KOPT-K1 (cell line): ENCODE measurements around the gene SNX9.

Experiments used
- H3K27ac ChIP-seq: fragments of 200-600 bp; sonication (generic); 2 replicates; pipeline ENCODE4 v1.5.1; 2016; ENCODE audit warnings: antibody characterized with exemption, mild to moderate bottlenecking, low read depth, low read length; ENCODE audit not compliant: poor library complexity, severe bottlenecking
- H3K36me3 ChIP-seq: fragments of 200-600 bp; sonication (generic); 2 replicates; pipeline ENCODE4 v1.5.1; 2017; ENCODE audit warnings: antibody characterized with exemption, mild to moderate bottlenecking, low read length, moderate library complexity; ENCODE audit not compliant: insufficient read depth
- H3K9me3 ChIP-seq: fragments of 200-600 bp; sonication (generic); 2 replicates; pipeline ENCODE4 v1.5.1; 2017; ENCODE audit warnings: antibody characterized with exemption, low read length, mild to moderate bottlenecking; ENCODE audit not compliant: insufficient read depth, poor library complexity, severe bottlenecking

Gene SNX9

DNA sequence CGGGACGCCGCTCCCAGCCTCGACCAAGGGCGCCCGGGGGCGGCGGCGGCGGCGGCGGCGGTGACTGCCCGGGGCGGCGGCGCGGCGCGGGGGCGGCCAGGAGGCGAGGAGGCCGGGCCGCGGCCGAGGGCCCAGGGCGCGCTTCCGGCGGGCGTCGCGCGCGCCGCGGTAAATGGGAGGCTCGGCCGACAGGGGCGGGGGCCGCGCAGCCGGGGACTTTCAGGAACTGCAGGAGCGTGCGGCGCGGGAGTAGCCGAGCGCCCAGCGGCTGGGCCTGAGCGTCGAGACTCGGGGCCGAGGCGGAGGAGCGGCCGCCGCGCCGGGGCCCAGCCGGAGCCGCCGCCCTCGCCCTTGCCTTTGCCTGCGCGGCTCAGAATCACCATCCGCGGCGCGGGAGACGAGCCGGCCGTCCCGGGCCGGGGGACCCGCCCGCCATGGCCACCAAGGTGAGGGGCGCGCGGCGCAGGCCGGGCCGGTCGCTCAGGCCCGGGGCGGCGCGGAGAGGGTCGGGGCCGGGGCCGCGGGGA lies at the start of gene SNX9:
TSS of gene SNX9 (plus strand) at position 246 of the 527 bp plus-strand sequence. CDS start at position 435, 189 bp downstream.
- Histone ChIP-seq H3K9me3 (no peaks in the 10 kb centered on the region), H3K27ac (no peak within 1 kb of the TSS), H3K36me3 (no peaks in the 10 kb centered on the region)

DNA sequence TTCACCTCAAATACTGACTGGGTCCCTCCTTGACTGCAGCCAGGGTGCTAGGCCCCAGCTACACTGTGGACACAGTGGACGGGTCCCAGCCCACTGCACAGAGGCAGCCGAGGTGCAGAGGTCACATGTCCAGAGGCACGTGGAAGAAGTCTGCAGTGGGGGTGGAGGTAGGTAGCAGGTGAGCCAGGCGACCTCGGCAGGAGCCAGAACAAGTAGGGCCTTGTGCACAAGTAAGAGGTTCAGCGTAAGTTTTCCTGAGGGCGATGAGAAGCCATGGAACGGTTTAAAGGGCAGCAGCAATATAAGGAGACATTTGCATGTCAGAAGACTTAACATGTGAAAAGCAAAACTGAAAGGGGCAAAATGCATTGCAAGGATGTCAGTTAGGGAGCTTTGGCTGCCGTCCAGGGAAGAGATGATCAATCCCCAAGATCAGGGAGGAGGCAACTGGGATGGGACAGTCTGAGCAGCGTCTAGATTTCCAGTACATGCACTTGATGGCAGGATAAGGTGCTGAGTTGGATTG lies 49.7 kb upstream of the SNX9 start:
- Histone ChIP-seq H3K9me3 (no peaks in the 10 kb centered on the region), H3K27ac (no peak overlapping the region), H3K36me3 (no peaks in the 10 kb centered on the region)

GRCh38 chr6:157774153-157775135 lies 48.6 kb upstream of the SNX9 start:
- no peak overlapping the region for H3K27ac ChIP-seq
- no peaks in the 10 kb centered on the region for H3K36me3 ChIP-seq
- H3K9me3 ChIP-seq: no peaks in the 10 kb centered on the region

GRCh38 chr6:157775376-157775775 lies 47.7 kb upstream of the SNX9 start:
- Histone ChIP-seq H3K9me3 (no peaks in the 10 kb centered on the region), H3K27ac (no peak overlapping the region), H3K36me3 (no peaks in the 10 kb centered on the region)

- Histone ChIP-seq H3K27ac (no peak overlapping the region), H3K9me3 (no peaks in the 10 kb centered on the region), H3K36me3 (no peaks in the 10 kb centered on the region)
Measured at GRCh38 chr6:157777344-157777743, 45.7 kb upstream of the SNX9 start.

- Histone ChIP-seq H3K27ac (no peak overlapping the region), H3K9me3 (no peaks in the 10 kb centered on the region), H3K36me3 (no peaks in the 10 kb centered on the region)
Measured at GRCh38 chr6:157778719-157779118, 44.3 kb upstream of the SNX9 start.

DNA sequence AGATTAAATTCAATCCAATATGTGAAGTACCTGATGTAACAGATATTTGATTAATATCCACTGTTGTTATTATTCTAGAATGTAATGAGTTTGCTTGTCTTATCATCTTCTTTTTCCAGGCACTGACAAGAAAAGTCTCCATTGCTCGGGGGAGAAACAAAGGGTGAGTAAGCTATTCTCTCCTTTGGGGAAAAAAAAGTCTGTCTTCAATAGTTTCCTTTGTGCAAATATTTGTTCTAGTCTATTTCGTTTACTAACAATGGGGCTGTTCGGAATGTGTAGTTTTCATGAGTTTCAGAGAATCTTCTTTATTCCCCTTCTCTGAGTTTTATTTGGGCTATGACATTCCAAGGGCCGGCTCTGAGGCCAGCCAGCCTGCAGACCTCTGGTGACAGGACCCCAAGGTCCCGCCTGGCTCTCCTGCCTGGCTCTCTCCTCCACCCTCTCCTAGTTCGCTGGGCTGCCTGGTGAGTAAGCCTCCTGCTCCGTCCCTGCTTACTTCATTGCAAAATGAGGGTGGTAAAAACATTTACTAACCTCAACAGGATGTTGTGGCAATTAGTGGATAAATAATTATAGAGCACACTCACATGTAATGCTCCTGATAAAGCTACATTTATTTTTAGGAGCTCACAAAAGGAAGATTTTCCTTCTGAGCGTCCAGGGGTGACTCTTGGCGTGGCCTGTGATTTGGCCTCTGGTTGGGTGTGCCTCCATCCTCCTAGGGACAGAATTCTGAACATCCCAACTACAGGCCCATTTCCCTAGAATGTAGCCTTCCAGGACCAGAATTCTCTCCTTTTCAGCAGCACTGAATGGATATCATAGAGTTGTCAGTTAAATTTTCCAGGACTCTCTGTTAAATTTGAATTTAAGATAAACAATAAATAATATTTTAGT lies 43.1 kb upstream of the SNX9 start:
- Histone ChIP-seq H3K36me3 (no peaks in the 10 kb centered on the region), H3K27ac (no peak overlapping the region), H3K9me3 (no peaks in the 10 kb centered on the region)

DNA sequence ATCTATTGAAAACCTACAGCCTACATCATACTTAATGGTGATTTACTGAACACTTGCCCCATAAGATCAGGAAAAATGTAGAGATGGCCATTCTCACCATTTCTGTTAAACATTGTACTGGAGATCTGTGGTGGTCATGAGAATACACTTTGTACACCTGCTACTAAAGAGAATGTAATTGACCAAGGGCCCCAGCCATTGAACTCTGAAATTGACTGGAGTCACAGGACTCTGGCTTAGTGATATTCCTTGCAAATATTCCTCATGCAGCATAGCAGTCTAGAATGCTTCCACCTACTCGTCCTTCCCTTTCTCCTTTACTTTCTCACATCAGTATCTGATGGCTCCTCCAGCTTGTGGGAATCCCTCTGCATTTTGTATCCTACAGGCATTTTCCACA lies 37.4 kb upstream of the SNX9 start:
- no peak overlapping the region for H3K27ac ChIP-seq
- no peaks in the 10 kb centered on the region for H3K36me3 ChIP-seq
- no peaks in the 10 kb centered on the region for H3K9me3 ChIP-seq

- no peaks in the 10 kb centered on the region for H3K36me3 ChIP-seq
- no peak overlapping the region for H3K27ac ChIP-seq
- H3K9me3 ChIP-seq: no peaks in the 10 kb centered on the region
Measured at GRCh38 chr6:157786221-157786620, 36.8 kb upstream of the SNX9 start.

DNA sequence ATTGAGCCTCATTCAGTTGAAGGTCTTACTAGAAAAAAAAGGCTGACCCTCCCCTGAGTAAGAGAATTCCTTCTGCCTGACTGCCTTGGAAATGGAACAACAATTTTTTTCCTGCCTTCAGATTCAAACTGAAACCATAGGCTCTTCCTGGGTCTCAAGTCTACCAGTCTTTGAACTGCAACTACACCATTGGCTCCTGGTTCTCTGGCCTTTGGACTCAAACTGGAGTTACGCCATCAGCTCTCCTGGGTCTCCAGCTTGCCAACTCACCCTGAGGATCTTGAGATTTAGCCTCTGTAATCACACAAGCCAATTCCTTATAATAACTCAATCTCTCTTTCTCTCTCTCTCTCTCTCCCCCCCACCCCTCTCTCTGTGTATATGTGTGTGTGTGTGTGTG lies 36.0 kb upstream of the SNX9 start:
- no peaks in the 10 kb centered on the region for H3K36me3 ChIP-seq
- no peak overlapping the region for H3K27ac ChIP-seq
- no peaks in the 10 kb centered on the region for H3K9me3 ChIP-seq

GRCh38 chr6:157788180-157788579 lies 34.9 kb upstream of the SNX9 start:
- no peak overlapping the region for H3K27ac ChIP-seq
- no peaks in the 10 kb centered on the region for H3K9me3 ChIP-seq
- no peaks in the 10 kb centered on the region for H3K36me3 ChIP-seq

DNA sequence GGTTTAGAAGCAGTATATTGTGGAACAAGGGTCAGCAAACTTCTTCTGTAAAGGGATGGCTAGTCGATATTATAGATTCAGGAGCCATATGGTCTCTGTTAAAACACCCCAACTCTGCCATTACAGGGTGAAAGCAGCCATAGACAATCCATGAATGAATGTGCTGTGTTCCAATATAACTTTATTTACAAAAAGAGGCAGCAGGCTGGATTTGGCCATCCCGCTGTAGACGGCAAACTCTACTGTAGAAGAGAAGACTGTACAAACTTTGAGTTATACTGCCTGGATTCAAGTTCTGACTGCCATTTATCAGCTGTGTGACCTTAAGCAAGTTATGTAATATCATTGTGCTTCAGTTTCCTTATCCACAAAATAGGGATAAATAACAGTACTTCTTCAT lies 33.7 kb upstream of the SNX9 start:
- Histone ChIP-seq H3K27ac (no peak overlapping the region), H3K9me3 (no peaks in the 10 kb centered on the region), H3K36me3 (no peaks in the 10 kb centered on the region)

GRCh38 chr6:157789861-157790260 lies 33.2 kb upstream of the SNX9 start:
- Histone ChIP-seq H3K27ac (no peak overlapping the region), H3K36me3 (no peaks in the 10 kb centered on the region), H3K9me3 (no peaks in the 10 kb centered on the region)

DNA sequence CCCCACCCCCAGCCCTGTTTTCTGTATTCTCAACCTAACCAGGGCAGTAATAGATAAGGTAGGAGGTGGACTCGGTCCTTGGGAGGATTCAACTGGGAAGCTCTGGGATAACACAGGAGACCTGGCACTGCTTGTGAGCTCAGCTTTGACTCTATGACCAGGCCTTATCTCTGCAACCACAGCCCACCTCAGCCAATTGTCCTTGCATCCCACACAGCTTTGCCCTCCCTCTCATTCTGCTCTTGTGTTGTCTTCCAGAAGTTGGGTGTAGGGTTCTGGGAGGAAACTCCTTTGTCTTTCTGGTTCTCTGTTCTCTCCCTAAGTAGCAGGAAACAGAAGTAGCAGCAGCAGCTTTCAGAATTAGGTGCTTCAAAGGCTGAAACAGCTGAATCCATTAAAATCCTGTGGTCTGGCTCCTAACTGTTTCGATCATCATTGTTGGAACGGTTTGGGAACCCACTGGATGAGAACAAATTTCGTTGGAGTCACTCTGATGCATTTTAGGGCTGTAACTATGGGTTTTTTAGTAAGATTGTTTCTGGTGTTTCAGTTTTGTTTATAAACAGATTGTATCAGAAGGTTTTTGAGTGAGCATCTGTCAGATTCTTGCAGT lies 32.4 kb upstream of the SNX9 start:
- Histone ChIP-seq H3K9me3 (no peaks in the 10 kb centered on the region), H3K27ac (no peak overlapping the region), H3K36me3 (no peaks in the 10 kb centered on the region)
